Stimulated activated CD8-positive, alpha-beta memory T cell treated with anti-CD3 and anti-CD28 coated beads, Interleukin-4, amount 100 ng/mL, for 48 hours (primary cell): ENCODE results near the gene RBFOX2.
"Not testable (repeated sequence)": the region's sequence is repeated elsewhere in the genome, so short reads cannot be mapped to it uniquely, and the experiment has no call there.

Experiments
- DNase-seq: peaks from one replicate; pipeline ENCODE4 v3.0.0-alpha.2; 2020

RBFOX2 gene

DNA sequence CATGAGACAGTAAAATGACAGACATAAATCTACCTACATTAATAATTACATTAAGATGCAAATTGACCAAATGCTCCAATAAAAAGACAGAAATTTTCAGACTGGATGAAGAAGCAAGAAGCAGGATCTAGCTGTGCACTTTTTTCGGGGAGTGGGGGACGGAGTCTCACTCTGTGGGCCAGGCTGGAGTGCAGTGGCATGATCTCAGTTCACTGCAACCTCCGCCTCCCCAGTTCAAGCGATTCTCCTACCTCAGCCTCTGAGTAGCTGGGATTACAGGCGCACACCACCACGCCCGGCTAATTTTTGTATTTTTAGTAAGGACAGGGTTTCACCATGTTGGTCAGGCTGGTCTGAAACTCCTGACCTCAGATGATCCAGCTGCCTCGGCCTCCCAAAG lies 222.0 kb downstream of the RBFOX2 start:
- not testable (repeated sequence) for DNase-seq

DNA sequence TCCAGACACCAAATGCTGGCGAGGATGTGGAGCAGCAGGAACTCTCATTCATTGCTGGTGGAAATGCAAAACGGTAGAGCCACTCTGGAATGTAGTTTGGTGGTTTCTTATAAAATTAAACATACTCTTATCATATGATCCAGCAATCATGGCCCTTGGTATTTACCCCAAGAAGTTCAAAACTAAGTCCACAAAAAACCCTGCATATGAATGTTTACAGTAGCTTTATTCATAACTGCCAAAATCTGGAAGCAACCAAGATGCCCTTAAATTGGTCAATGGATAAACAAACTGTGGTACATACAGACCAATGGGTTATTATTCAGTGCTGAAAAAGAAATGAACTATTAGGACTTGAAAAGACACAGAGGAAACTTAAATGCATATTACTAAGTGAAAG lies 223.2 kb downstream of the RBFOX2 start:
- no peak for DNase-seq

DNA sequence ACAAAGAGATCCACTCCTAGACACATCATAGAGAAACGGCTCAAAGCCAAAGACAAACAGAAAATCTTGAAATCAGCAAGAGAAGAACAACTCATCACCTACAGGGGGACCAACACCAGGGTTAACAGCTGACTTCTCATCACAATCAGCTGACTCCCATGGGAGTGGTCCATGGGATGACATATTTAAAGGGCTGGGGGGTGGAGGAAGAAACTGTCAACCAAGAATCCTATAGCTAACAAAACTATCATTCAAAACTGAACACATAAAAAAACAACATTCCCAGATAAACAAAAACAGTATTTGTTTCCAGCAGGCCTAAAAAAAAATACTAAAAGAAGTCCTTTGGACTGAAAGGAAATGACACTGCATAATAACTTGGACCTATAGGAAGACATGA lies 224.2 kb downstream of the RBFOX2 start:
- no peak for DNase-seq

DNA sequence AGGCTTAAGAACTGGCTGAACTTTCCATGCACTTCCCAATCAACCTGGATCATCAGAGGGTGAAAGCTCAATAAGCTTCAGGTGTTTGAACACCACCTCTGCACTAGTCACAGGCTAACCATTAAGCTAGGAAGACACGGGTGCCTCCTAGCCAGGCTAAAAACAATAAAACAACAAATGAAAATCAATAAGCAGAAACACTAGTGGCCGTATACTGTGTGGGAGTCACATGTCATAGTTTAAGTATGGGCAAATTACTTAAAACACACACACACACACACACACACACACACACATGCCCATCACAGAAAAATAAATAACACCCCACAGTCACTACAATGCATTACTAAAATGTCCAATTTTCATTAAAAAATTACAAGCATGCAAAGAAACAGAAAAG lies 225.7 kb downstream of the RBFOX2 start:
- DNase-seq, result no peak

DNA sequence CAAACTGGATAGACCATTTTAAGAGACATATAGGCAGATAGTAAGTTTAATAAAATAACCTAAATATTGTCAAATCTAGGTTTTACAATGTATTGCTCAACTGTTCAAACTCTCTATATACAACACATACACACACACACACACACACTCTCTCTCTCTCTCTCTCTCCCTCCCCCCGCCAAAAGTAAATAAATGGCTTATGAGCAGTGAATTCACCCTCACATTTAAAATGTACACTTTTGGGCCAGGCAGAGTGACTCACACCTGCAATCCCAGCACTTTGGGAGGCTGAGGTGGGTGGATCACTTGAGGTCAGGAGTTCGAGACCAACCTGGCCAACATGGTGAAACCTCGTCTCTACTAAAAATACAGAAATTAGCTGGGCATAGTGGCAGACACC lies 227.3 kb downstream of the RBFOX2 start:
- not testable (repeated sequence) for DNase-seq

DNA sequence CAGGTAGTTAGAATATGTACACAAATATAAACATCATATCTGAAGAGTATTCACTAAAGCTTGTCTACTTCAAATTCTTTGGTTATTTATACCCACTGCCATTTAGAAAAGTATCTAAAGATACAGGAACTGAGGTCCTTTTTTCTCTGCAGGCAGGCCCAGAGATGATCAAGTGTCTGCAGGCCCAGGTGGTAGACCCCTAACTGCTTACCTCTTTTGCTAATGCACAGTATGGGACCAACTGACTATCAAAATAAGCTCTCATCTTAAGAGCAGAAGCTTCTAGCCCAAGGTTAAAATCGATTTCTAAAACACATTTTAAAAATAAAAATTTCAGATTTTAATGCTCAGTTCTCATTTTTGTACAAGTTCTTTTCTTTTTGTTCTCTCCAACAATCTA lies 229.5 kb downstream of the RBFOX2 start:
- DNase-seq, result no peak

DNA sequence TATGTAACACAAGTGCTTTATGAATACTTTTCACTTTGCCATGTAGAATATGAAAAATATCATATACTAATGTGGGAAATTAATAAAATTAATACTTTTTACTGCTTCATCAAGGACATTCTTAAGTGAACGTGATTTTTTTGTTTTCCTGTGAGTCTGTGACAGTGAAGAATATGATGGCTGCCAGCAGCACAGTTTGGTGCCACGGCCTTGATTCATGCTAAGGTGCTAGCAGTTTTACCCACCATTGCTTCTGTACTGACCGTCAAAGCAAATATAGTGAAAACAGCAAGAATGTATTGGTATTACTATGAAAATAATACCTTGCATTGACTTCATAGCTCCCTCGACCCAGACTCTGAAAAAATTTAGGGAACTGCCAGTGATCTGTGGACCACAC lies 231.2 kb downstream of the RBFOX2 start:
- no peak for DNase-seq

DNA sequence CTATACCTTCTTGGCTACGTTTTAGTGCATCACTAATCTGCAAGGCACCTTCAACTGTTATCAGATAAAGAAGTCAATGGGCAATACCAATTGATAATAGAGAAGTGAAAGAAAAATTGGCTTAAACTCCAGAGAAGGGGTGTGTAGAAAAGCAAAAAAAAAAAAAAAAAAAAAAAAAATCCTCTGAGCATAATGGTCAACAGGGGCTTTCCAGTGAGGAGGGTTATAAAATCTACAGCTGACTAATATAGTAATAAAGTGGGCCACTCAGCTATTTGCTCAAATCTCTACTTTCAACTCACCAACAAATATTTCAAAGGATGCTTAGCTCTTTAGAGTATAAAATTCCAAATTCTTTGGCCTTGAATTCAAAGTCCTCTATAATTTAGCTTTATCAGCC lies 233.1 kb downstream of the RBFOX2 start:
- DNase-seq, result no peak

DNA sequence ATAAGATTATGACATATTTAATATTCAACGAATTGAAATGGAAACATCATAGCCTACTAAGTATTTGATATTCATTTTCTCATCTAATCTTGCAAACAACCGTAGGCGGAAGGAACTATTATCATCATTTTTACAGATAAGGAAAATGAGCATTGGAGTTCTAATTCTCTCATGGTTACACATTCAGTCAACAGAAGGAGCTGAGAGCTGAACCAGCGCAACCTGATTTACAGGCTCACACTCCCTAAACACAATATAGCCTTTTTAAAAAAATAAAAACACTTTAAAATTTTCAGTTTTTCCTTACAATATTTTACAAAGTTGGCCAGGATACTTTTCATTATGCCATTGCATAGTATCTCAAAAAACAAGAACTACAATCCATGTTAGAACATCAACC lies 236.1 kb downstream of the RBFOX2 start:
- DNase-seq, result no peak

DNA sequence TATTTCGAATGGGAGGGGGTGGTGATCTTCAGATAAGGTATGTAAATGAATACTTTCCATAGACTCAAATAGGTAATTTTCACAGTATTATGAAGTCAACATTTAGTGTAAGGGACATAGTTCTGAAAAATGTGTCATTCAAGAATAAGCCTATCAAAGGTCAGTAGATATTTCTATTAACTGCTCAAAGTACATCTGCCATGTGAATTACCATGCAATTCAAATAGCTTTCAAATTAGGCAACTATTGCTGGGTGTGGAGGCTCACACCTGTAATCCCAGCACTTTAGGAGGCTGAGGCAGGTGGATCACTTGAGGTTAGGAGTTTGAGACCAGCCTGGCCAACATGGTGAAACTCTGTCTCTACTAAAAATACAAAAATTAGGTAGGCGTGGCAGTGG lies 236.8 kb downstream of the RBFOX2 start:
- not testable (repeated sequence) for DNase-seq

DNA sequence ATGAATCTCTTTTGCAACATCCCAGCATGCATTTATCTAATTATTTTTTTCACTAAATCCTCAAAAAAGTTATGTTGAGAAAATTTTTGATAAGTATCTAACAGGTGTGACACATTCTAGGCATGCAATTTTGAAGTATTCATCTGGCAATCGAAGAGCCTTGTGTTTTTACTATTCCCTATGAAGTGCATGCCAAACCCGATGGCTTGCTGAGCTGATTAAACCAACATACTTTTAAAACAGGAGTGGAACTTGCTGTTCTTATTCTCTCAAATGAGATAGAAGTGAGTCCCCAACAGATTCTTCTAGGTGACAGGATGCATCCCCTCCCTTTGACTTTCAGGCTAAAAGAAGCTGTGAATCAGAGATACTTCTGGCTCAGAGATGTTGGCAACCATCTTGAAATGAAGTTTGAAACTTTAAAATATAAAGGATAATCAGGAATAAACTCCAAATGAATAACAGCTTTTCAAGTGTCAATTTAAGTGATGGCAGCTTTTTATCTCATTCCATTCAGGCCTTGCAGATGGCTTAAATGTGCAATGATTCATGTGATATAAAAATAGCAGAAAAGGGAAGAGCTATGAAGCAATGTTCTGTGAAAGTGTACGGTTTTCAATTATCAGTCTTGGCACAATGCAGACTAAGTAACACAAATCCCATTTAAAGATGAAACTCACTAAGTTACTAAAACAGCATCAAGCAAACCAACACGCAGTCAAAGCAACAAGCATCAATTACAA lies 243.3 kb downstream of the RBFOX2 start:
- no peak for DNase-seq

DNA sequence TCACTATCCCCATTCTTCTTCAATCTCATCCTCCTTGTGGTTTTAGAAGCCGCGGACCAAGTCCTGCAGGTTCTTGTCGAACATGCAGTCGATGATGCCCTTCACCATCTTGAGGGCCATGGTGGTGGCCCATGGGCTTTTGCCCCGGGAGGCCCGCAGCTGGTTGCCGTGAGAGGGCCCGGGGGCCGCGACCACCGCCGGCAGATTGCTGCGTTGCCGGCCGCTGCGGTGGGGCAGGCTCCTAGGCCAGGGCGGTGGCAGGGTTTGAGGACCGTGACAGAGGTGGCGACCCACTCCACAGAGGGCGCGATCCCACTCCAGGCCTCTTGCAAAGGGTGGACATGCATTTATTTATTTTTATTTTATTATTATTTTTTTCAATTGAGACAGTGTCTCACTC lies 244.0 kb downstream of the RBFOX2 start:
- DNase-seq, result no peak

DNA sequence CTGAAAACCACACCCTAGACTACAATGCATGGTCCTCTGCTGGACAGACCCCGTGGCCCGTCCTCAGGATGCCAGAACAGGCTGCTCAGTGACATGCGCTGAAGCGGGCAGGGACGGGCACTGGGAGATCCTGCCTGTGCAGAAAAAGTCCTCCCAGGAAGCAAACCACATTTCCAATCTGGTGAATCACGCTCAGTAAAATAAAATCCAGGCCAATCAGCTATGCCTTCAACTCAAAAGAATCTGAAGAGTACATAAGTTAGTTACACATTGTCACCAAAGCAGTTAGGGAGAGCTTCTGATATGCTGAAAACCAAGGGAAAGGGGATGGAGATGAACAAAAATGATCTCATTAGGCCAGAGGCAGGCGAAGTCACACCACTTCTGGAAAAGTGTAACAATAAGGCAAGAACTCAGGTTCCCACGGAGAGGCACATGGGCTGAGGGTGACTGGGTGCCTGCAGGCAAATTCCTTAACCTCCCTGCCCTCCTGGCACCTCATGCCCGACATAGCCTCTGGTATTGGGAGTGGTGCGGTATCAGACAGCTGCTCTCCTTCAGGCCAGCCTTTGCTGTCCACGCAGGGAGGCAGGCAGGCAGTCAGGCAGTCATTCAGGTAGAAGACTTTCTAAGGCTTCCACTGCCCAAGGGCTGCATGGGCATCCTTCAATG lies 244.5 kb downstream of the RBFOX2 start:
- DNase-seq, result no peak

DNA sequence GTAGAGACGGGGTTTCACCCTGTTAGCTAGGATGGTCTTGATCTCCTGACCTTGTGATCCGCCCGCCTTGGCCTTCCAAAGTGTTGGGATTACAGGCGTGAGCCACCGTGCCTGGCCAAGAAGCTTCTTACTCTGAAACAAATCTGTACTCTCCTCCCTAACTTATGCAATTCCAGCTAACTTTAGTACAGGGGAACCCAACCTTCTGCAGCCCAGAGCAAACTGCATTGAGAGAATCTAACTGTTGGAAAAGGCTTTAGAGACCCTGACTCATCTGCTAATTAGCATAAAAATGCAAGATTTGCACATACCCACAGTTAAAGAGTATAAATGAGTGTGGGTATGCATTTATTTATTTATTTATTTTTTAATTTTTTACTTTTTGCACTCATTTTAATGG lies 246.1 kb downstream of the RBFOX2 start:
- DNase-seq, result no peak

DNA sequence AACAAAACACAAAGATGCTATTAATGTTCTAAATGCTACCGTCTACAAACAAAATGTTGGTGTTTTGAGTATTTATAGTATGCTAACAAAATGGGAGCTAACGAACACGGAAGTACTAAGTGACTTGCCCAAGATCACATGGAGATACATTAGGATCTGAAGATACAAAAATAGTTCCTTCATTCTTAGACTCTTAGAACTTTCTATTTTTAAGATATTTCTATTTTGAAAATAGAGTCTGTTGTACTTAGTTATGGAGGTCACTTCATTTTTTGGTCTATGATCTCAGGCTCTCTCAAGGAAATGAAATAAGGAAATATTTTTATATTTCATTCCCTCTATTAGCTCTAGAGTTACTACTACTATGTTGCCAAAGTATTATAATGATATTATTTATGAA lies 246.7 kb downstream of the RBFOX2 start:
- DNase-seq, result no peak

DNA sequence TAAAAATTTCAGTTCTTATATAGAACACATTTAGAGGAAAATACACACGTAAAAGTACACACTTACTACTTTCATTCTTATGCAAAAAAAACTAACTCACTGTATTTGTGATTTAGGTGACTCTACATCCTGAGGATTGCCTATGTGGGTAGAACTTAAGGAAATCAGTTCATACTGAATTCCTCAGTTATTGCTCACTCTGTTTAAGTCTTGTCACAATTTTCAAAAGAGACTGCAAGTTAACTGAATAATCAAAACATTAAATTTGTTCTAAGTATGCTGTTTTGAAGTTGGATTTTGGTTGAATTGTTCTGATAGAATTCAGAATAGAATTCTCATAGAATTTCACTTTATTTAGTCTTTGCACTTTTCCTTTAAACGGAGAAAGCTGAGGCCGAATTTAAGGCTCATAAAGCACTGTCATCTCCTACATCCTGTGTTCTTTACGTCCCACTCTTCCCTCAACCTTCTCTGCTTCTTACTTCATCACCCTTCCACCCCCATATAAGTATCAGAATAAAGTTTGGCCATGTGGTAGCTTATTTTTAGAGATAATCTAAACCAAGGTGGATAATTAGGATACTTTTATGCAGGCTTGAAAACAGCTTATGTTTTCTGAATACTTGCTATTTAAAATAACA lies 251.2 kb downstream of the RBFOX2 start:
- no peak for DNase-seq

DNA sequence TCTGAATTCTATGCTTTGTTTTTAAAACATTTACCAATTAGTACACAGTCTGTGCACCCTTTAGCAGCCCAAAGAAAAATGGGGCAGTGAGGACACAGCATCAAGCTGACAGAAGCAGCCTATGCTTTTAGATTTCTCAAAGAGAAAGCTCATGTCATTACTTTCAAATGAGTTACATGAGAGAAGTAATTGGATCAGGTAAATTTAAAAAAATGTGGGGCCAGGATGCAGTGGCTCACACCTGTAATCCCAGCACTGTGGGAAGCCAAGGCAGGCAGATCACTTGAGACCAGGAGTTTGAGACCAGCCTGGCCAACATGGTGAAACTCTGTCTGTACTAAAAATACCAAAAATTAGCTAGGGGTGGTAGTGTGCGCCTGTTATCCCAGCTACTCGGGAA lies 253.3 kb downstream of the RBFOX2 start:
- DNase-seq, result no peak

DNA sequence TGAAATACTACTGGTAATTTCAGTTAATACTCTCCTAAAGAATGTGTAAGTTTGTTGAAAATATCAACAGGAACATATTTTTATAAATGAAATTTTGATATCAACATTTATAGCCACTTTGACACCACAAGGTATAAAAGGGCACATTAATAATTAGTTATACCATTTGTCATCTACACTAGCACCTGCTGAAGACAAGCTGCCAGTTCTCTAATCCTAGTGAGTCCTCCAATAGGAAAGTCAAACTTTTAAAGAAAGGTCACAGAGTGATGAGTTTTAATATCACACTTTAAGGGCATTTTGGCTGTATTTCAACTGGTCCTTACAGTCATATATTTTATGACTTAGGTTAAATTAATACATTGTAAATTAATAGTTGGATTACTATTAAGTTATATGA lies 258.6 kb downstream of the RBFOX2 start:
- no peak for DNase-seq

DNA sequence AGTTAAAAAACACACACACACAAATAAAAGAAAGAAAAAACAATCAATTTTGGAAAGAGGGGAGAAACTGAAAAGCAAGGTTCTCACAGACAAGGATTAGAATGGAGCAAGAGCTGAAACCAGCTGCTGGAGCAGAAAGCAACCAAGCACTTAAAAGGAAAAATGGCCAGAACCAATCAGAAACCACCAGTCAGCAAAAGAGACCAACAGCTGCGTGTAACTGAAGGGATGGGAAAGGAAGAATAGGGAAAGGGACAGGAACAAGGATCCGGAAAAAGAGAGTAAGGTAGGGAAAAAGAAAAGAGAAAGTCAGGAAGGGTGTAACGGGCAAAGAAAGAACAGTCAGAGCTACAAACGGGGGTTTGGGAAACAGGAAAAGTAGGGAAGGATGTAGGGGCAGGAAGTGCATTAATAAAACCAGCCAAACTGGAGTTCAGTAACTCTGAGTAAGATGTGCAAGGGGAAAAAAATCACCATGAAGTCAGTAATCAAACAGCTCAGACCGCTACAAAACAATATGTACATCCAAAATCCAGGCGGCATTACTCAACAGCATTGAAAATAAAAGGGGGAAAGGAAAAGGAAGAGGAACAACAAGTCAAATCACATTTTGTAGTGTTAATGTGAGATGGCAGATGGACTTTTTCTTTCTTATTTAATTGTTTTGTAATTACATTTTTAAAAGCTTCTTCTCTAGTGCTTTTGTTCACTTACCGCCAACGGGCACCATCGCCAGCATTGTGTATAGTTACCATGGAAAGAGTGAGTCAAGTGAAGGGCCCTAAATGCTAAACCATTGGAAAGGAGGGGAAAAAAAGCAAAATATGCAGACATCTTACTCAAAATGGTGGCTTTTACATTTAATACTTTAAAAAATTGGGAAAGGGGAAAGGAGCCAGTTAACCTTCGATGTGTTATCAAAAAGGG lies 261.7 kb downstream of the RBFOX2 start:
- no peak for DNase-seq

DNA sequence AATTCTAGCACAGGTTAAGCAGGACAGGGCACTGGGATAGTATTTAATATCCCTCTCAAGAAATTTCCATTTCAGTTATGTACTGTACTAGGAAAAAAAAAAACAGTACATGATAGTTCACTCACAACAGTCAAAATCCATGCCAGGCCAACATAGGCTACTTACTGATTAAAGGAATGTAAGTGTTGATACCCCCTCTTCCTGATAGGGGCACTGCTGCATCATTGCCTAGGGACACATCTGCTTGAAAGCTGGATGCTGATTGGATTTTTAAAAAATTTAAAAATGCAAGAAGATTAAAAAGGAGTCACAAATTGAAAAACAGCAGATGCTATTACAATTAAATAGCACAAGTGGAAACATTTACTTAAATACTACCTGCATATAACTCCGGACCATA lies 267.6 kb downstream of the RBFOX2 start:
- no peak for DNase-seq

DNA sequence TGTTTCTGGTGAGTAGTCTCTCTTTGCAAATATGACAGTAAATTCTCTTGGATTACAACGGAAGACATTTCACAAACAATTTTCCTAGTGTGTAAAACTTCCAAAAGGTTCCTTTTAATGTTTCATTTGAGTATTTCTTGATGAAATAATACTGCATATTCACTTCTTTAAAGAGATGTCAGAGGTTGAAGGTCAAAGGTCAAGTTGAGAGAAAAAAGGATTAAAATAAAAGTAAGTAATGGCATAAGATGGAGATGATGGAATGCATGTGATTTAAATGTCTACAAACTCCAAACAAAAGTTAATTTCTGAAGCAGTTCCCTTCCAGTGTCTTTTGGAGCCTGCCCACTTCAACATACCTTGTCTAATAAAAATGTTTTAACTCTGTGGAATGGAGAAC lies 270.2 kb downstream of the RBFOX2 start:
- no peak for DNase-seq

DNA sequence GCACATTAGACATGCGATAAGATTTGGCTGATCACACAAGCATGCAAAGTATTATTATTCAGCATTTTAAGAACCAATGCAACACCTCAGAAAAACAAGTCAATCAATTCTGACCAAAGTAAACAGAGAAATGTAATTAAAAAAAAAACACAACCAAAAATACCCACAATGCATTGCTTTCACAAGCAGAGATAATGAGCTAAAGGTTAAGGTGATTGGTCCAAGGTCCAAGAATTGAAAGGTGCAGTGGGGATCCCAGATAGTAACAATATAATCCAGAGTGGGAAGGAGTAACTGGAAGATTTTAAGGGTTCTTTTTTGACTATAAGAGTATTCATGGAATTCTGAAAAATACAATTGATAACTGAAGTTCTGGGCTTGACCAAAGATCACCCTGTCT lies 271.9 kb downstream of the RBFOX2 start:
- no peak for DNase-seq

DNA sequence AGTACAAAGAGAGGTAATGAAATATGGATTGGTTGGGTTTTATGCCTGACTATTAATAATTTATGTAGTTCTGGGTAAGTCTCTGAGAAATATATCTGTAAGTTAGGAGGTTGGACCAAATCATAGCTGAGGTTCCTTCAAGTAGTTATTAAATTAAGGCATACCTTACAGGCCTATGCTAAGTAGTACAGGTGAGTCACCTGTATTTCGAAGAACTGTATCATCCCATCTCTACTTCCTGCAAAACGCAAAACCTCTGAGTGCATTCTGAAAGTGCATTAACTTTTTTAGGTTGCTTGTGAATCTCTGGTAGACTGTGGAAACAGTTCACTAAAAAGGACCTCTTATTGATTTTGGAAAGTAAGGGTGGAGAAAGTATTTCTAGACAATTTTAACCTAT lies 273.9 kb downstream of the RBFOX2 start:
- no peak for DNase-seq

DNA sequence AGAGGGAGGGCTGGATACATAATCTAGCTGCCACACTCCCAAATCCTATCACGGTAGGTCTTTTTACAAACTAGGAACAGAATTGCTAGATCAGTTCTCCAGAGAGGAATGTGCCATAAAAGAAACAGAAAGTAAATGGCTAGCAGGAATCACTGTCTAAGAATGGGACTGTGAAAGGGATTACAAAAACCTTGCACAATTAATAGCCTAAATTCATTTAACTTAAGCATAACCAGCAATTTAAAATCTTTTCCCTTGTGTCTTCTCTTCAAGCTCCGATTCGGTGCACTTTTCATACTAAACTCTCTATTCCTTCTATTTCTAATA lies 275.8 kb downstream of the RBFOX2 start:
- no peak for DNase-seq
